HepG2 (cell line): Measurements from ENCODE around the gene PLEKHG2. TPM values are rescaled to one million over a fixed set of nuclear protein-coding genes. Genes with fewer than 3 reads are reported as not detected.

Source experiments
- ATAD3A ChIP-seq: sonication (generic); formaldehyde crosslinking; IDR thresholded peaks from 2 replicates; pipeline ENCODE4 v1.4.0; 2020; ENCODE audit warnings: missing genetic modification reagents
- BCL6 ChIP-seq: IDR thresholded peaks from 2 replicates; pipeline ENCODE4 v1.6.1; 2016; ENCODE audit warnings: missing genetic modification reagents, missing compliant biosample characterization
- BRF2 ChIP-seq: sonication (generic); formaldehyde crosslinking; IDR thresholded peaks from 2 replicates; pipeline ENCODE4 v1.8.1; 2022; ENCODE audit warnings: mild to moderate bottlenecking, missing genetic modification reagents
- CCAR2 ChIP-seq: fragments of 200-400 bp; formaldehyde crosslinking; optimal IDR thresholded peaks from 2 replicates; pipeline ENCODE3; 2018; ENCODE audit warnings: low read depth, mild to moderate bottlenecking, low read length, moderate library complexity
- CEBPB ChIP-seq: IDR thresholded peaks from 2 replicates; pipeline ENCODE4 v1.6.1; 2011; ENCODE audit warnings: low read depth, low read length, improper control_type of control experiment, borderline replicate concordance
- DNMT1 ChIP-seq: sonication (generic); formaldehyde crosslinking; IDR thresholded peaks from 2 replicates; pipeline ENCODE4 v1.5.1; 2020; ENCODE audit warnings: mild to moderate bottlenecking, missing genetic modification reagents
- MAFF ChIP-seq: IDR thresholded peaks from 2 replicates; pipeline ENCODE4 v1.6.1; 2011; ENCODE audit warnings: low read depth, low read length, improper control_type of control experiment
- POGK ChIP-seq: sonication (generic); formaldehyde crosslinking; conservative IDR thresholded peaks from 2 replicates; pipeline ENCODE4 v1.8.0; 2022; ENCODE audit warnings: mild to moderate bottlenecking, moderate library complexity, missing genetic modification reagents
- PRMT3 ChIP-seq: sonication (generic); formaldehyde crosslinking; IDR thresholded peaks from 2 replicates; pipeline ENCODE4 v1.8.1; 2022; ENCODE audit warnings: low read depth, mild to moderate bottlenecking, moderate library complexity, missing genetic modification reagents, borderline replicate concordance
- SAP130 ChIP-seq: IDR thresholded peaks from 2 replicates; pipeline ENCODE4 v1.6.1; 2016; ENCODE audit warnings: low read depth
- SP4 ChIP-seq: sonication (generic); formaldehyde crosslinking; IDR thresholded peaks from 2 replicates; pipeline ENCODE4 v1.8.1; 2023; ENCODE audit warnings: mild to moderate bottlenecking, missing genetic modification reagents
- WIZ ChIP-seq: sonication (generic); formaldehyde crosslinking; IDR thresholded peaks from 2 replicates; pipeline ENCODE4 v1.5.1; 2020; ENCODE audit warnings: mild to moderate bottlenecking, missing genetic modification reagents
- ZC3H13 ChIP-seq: sonication (generic); formaldehyde crosslinking; IDR thresholded peaks from 2 replicates; pipeline ENCODE4 v1.8.1; 2023; ENCODE audit warnings: mild to moderate bottlenecking, missing genetic modification reagents, moderate library complexity
- ZFP82 ChIP-seq: sonication (generic); formaldehyde crosslinking; IDR thresholded peaks from 2 replicates; pipeline ENCODE4 v1.5.1; 2020; ENCODE audit warnings: mild to moderate bottlenecking, missing genetic modification reagents, borderline replicate concordance
- ZNF180 ChIP-seq: sonication (generic); formaldehyde crosslinking; IDR thresholded peaks from 2 replicates; pipeline ENCODE4 v1.4.0; 2020; ENCODE audit warnings: low read depth, missing genetic modification reagents, borderline replicate concordance
- ZNF207 ChIP-seq: fragments of 450-650 bp; IDR thresholded peaks from 2 replicates; pipeline ENCODE4 v1.6.1; 2016; ENCODE audit warnings: antibody characterized with exemption, borderline replicate concordance
- ZNF232 ChIP-seq: sonication (generic); formaldehyde crosslinking; IDR thresholded peaks from 2 replicates; pipeline ENCODE4 v1.4.0; 2020; ENCODE audit warnings: missing genetic modification reagents, borderline replicate concordance
- ZNF256 ChIP-seq: sonication (generic); formaldehyde crosslinking; conservative IDR thresholded peaks from 2 replicates; pipeline ENCODE4 v1.4.0; 2020; ENCODE audit warnings: missing genetic modification reagents
- ZNF264 ChIP-seq: sonication (generic); formaldehyde crosslinking; IDR thresholded peaks from 2 replicates; pipeline ENCODE4 v1.4.0; 2020; ENCODE audit warnings: missing genetic modification reagents
- ZNF337 ChIP-seq: sonication (generic); formaldehyde crosslinking; IDR thresholded peaks from 2 replicates; pipeline ENCODE4 v1.5.1; 2020; ENCODE audit warnings: missing genetic modification reagents, low read depth, mild to moderate bottlenecking, borderline replicate concordance
- ZSCAN31 ChIP-seq: sonication (generic); formaldehyde crosslinking; IDR thresholded peaks from 2 replicates; pipeline ENCODE4 v1.5.0; 2020; ENCODE audit warnings: low read depth, mild to moderate bottlenecking, missing genetic modification reagents
- polyA plus RNA-seq, 8 experiments: library from polyadenylated mRNA; depleted of rRNA in 3 of 8; stranded (reverse) in 7 of 8; unstranded in 1 of 8; fragments of >200 nt; fragmentation: Illumina TruSeq in 4 of 8; extraction: Trizol in 4 of 8; gene quantifications; 2 replicates each; pipeline versions ENCODE4 v1.2.1 to v1.2.3, GENCODE V29; 2011 to 2016; ENCODE audit warnings: low read depth in 4 of 8, missing spikeins in 1 of 8, mixed read lengths in 1 of 8; ENCODE audit not compliant: insufficient read depth in 1 of 8
- total RNA-seq, 5 experiments: library from RNA; depleted of rRNA; stranded (reverse); fragments of >200 nt; fragmentation: Illumina TruSeq; extraction: Trizol; gene quantifications; 2 replicates each; pipeline ENCODE4 v1.2.3, GENCODE V29; 2016; ENCODE audit warnings: low read depth in 1 of 5

Gene PLEKHG2
- total and polyA plus RNA-seq, 2 of the 13 experiments (the other 11 are each of a cell fraction or from before 2014, with no cell fraction given): 3.6 to 6.8 TPM

- TF ChIP-seq CCAR2: no peak
- TF ChIP-seq ZFP82 (CRISPR knock-in tag): peak; percentile 81; the same call in 1 of the 2 replicates
- TF ChIP-seq PRMT3 (CRISPR knock-in tag): no peak
- peak; percentile 98 for TF ChIP-seq SP4 (CRISPR knock-in tag)
- peak; percentile 88 for TF ChIP-seq ZSCAN31
- TF ChIP-seq DNMT1: no peak
- TF ChIP-seq SAP130 (CRISPR knock-in tag): peak; percentile 98
- TF ChIP-seq WIZ (CRISPR knock-in tag): no peak
- TF ChIP-seq CEBPB: no peak
- TF ChIP-seq POGK: peak; percentile 96
- peak; percentile 94 for TF ChIP-seq ZC3H13 (CRISPR knock-in tag)
- no peak for TF ChIP-seq MAFF
- TF ChIP-seq BCL6: peak; percentile 61
- peak; percentile 58; the same call in 1 of the 2 replicates for TF ChIP-seq ZNF264 (CRISPR knock-in tag)
- no peak for TF ChIP-seq ATAD3A (CRISPR knock-in tag)
- no peak for TF ChIP-seq ZNF337 (CRISPR knock-in tag)
- no peak for TF ChIP-seq ZNF180 (CRISPR knock-in tag)
- TF ChIP-seq BRF2: 0 out of 2 replicates have a peak, but pooled peaks have one; percentile 18
- TF ChIP-seq ZNF207: no peak
- no peak; the same call in 1 of the 2 replicates for TF ChIP-seq ZNF256 (CRISPR knock-in tag)
- TF ChIP-seq ZNF232 (CRISPR knock-in tag): 0 out of 2 replicates have a peak, but pooled peaks have one; percentile 70
Observed at GRCh38 chr19:39435499-39436349, 23.3 kb downstream of the PLEKHG2 start, which contains the start of gene RPS16 (continued).
